Small intestine (tissue), 7 donors: ENCODE measurements around the gene RAB28. TPM values are rescaled to one million over a fixed set of nuclear protein-coding genes. Genes with fewer than 3 reads are reported as not detected.

ENCODE experiments used
- DNase-seq, 2 donors: peaks; one replicate each; pipeline versions ENCODE4 v3.0.0 to v3.0.0-alpha.2; 2013
- FAIRE-seq: peaks from 2 replicates; lab custom pipeline; 2012; peaks lifted over from hg19 to GRCh38; lab: Jason Lieb, UNC
- H3K27ac ChIP-seq, 3 donors: one replicate each; pipeline ENCODE4 v1.5.1; 2013; ENCODE audit warnings: low read length in 2 of 3, mild to moderate bottlenecking in 2 of 3, control low read depth in 1 of 3, inconsistent platforms in 1 of 3, low read depth in 1 of 3, moderate library complexity in 1 of 3
- H3K27me3 ChIP-seq, 3 donors: one replicate each; pipeline ENCODE4 v1.6.1; 2013; ENCODE audit warnings: low read length in 3 of 3, inconsistent platforms in 1 of 3; ENCODE audit not compliant: control insufficient read depth in 3 of 3, insufficient read depth in 3 of 3
- H3K36me3 ChIP-seq, 3 donors: one replicate each; pipeline ENCODE4 v1.6.1; 2013; ENCODE audit warnings: low read length in 3 of 3, inconsistent platforms in 1 of 3, low read depth in 1 of 3, mild to moderate bottlenecking in 1 of 3, moderate library complexity in 1 of 3; ENCODE audit not compliant: control insufficient read depth in 3 of 3, insufficient read depth in 2 of 3
- H3K4me1 ChIP-seq, 3 donors: one replicate each; pipeline ENCODE4 v1.6.1; 2013; ENCODE audit warnings: low read length in 2 of 3, inconsistent platforms in 1 of 3, low read depth in 1 of 3, mild to moderate bottlenecking in 1 of 3, moderate library complexity in 1 of 3; ENCODE audit not compliant: control insufficient read depth in 3 of 3, insufficient read depth in 2 of 3
- H3K4me3 ChIP-seq, 3 donors: one replicate each; pipeline ENCODE4 v1.5.1; 2013; ENCODE audit warnings: low read length in 3 of 3, control low read depth in 1 of 3, inconsistent platforms in 1 of 3, low read depth in 1 of 3, mild to moderate bottlenecking in 1 of 3, moderate library complexity in 1 of 3
- H3K9me3 ChIP-seq, 2 donors: one replicate each; pipeline ENCODE4 v1.6.1; 2013; ENCODE audit warnings: low read depth in 1 of 2, low read length in 1 of 2; ENCODE audit not compliant: control insufficient read depth in 2 of 2, insufficient read depth in 1 of 2
- WGBS, 3 donors: extraction: QIAGEN DNeasy Blood & Tissue Kit; methylation state at CpG; one replicate each; pipeline ENCODE4 v1.1.7; 2013; 5-methylcytosine and 5-hydroxymethylcytosine counted together
- polyA plus RNA-seq, 4 donors: library from polyadenylated mRNA; stranded (reverse) in 3 of 4; unstranded in 1 of 4; fragments of 200-250 nt in 3 of 4; fragments of 120-200 nt in 1 of 4; gene quantifications; one replicate each; pipeline versions ENCODE4 v1.2.1 to v1.2.3, GENCODE V29; 2013
- donor health status: healthy with polysubstance abuse.
- donor health status: control.
- donor health status: control.
- donor health status: Bipolar disorder and iron deficiency.
- donor health status: healthy.

The RAB28 gene
- polyA plus RNA-seq, 4 donors = 7.4 to 16.7 (median 11.0) TPM

DNA sequence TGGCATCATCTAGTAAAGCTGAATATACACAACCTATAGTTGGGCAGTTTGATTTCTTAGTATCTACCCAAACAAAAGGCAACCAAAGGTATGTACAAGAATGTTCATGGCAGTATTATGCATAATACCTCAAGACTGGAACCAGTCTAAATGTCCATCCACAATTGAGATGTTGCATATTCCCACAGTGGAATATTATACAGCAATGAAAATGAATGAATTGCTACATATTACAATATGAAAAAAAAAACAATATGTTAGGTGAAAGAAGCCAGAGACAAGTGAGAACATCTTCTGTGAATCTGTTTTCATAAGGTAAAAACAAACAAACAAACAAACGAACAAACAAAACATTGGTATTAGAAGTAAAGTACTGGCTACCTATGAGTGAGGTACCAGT, 11.6 kb upstream of the RAB28 start:
- Histone ChIP-seq H3K36me3 (no peaks in the 10 kb centered on the region), H3K27me3 (peaks cover 0 to 10% (median 0%) of the 10 kb centered on the region in 3 donors), H3K4me1 (no peaks in the 10 kb centered on the region), H3K9me3 (no peaks in the 10 kb centered on the region), H3K27ac (no peak overlapping the region), H3K4me3 (no peak overlapping the region)
- DNase-seq (no peak), FAIRE-seq (no peak)
- WGBS, 3 donors = 90 to 97% (median 94%) methylated on average over 1 of the region's 1 CpG

DNA sequence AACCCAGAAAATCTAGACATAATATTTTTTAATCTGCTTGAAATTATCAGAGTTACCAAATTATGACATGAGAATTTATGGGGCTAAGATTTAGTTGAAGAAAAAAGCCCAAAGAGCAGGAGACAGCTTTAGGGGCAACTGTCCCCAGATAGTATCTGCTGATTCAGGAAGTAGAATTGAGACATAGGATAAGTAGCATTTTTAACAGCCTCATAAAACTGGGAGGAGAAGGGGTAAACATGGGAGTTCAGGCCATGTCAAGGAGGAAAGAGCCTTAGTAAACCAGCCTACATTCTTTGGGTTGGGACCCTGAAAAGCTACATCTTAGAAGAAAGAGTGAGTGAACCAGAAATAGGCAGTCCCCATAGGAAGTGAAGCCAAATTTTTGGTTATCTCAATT, 9.7 kb upstream of the RAB28 start:
- no peak for DNase-seq
- no peak overlapping the region for H3K27ac ChIP-seq
- no peaks in the 10 kb centered on the region for H3K9me3 ChIP-seq
- no peak overlapping the region for H3K4me3 ChIP-seq
- H3K36me3 ChIP-seq = no peaks in the 10 kb centered on the region
- FAIRE-seq = no peak
- no peaks in the 10 kb centered on the region for H3K4me1 ChIP-seq
- H3K27me3 ChIP-seq = peaks cover 0 to 5% (median 0%) of the 10 kb centered on the region in 3 donors

DNA sequence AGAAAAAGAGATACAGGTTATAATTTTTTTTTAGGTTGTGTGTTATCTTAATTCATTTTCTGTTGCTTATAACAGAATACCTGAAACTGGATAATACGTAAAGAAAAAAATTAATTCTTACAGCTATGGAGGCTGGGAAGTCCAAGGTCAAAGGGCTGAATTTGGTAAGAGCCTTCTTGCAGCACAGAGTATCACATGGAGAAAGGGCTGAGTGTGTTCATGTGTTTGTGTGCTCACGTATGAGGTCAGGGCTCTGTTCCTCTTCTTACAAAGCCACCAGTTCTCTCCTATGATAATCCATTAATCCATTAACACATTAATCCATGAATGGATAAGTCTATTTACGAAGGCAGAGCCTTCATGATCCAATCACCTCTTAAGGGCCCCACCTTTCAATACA, 8.6 kb upstream of the RAB28 start:
- Histone ChIP-seq H3K4me1 (no peaks in the 10 kb centered on the region), H3K36me3 (no peaks in the 10 kb centered on the region), H3K27me3 (peaks cover 0 to 7% (median 0%) of the 10 kb centered on the region in 3 donors), H3K4me3 (no peak overlapping the region), H3K27ac (no peak overlapping the region), H3K9me3 (peaks cover 0 to 1% of the 10 kb centered on the region in 2 donors)
- WGBS, 3 donors = 74 to 79% (median 76%) methylated on average over 3 of the region's 3 CpGs
- FAIRE-seq (no peak), DNase-seq (no peak)

DNA sequence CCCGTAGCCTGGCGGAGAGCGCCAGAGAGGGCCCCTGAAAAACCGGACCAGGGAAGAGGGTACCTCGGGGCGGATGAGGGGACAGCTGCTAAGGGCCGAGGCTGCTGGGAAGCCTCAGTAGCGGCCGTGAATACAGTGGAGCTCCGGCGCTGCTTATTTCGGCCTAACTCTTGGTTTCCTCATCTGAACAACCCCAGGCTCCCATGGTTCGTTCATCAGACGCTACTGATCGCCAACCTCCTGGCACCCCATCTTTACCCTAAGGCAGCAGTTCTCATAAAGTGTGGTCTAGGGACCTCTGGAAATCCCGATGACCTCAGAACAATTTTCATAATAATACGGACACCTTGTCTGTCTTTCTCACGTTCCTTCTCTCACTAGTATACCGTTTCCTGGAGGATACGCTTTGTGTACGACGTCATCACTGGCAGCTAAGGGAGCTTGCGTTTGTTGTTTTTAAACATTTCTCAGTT, 645 bp upstream of the RAB28 start:
- Histone ChIP-seq H3K9me3 (peaks cover 0 to 3% of the 10 kb centered on the region in 2 donors), H3K27me3 (peaks cover 0 to 3% (median 0%) of the 10 kb centered on the region in 3 donors), H3K36me3 (no peaks in the 10 kb centered on the region), H3K27ac (peak overlapping the region in 2 of 3 donors; percentile 95), H3K4me3 (peak overlapping the region; percentile 74 to 98 (median 91)), H3K4me1 (peaks cover 2 to 5% (median 5%) of the 10 kb centered on the region in 3 donors)
- no peak for FAIRE-seq
- DNase-seq = no peak
- WGBS, 3 donors = 1% methylated on average over 23 of the region's 23 CpGs

DNA sequence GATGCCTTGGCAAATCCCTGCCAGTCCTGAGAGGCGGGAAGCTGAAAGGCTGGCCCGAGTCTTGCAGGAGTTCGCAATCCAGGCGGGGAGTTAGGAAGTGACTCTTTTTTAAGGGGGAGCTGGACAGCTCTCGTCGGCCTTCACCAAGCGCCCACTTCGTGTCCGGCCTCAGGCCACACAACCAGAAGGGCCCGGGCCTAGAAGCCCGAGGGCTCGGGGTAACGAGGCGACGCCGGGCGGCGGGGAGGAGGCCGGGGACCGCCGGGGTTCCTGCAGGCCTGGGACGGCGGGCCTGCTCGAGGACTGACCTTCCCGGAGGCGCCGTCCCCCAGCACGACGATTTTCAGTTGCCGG, 395 bp downstream of the RAB28 start:
- H3K27ac ChIP-seq = peak overlapping the region; percentile 58 to 95 (median 95)
- H3K4me3 ChIP-seq = peak overlapping the region; percentile 74 to 98 (median 91)
- peaks cover 0 to 3% of the 10 kb centered on the region in 2 donors for H3K9me3 ChIP-seq
- no peak for DNase-seq
- peaks cover 0 to 3% (median 0%) of the 10 kb centered on the region in 3 donors for H3K27me3 ChIP-seq
- no peak for FAIRE-seq
- H3K4me1 ChIP-seq = peaks cover 2 to 5% (median 5%) of the 10 kb centered on the region in 3 donors
- WGBS, 3 donors = 0 to 2% (median 1%) methylated on average over 19 to 30 of the region's 30 CpGs
- H3K36me3 ChIP-seq = no peaks in the 10 kb centered on the region

DNA sequence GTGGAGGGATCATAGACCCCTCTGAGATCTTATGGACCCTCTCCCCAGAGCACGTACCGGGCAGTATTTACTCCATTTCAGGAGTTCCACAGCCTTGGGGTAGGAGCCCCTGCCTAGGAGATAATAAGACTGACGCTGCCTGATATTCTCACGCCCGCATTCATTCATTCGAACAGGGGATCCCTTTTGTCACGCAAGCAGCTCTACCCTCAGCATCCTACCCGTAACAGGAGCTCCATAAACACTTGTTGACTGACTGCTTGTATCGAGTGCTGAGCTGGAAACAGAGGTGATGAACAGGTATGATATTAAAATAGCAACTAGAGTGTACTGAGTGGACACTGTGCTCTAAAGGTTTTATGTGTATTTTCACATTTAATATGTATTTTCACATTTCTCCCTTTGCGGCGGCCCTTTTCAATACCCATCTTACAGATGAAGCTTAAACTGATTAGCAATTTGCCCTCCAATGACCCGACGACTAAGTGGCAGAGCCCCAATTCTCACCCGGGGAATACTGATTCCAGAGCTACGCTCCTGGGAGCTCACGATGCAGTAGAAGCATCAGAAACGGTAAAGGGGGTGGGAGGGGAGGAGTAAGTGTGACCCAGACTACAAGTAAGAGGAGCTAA, 888 bp downstream of the RAB28 start:
- Histone ChIP-seq H3K4me3 (peak overlapping the region; percentile 74 to 98 (median 91)), H3K27ac (peak overlapping the region; percentile 58 to 95 (median 95)), H3K27me3 (peaks cover 0 to 3% (median 0%) of the 10 kb centered on the region in 3 donors), H3K9me3 (peaks cover 0 to 3% of the 10 kb centered on the region in 2 donors), H3K36me3 (no peaks in the 10 kb centered on the region), H3K4me1 (peaks cover 2 to 5% (median 5%) of the 10 kb centered on the region in 3 donors)
- DNase-seq = peak in 1 of 2 donors; percentile 32
- WGBS, 3 donors = 14 to 21% (median 18%) methylated on average over 17 of the region's 17 CpGs
- no peak for FAIRE-seq

DNA sequence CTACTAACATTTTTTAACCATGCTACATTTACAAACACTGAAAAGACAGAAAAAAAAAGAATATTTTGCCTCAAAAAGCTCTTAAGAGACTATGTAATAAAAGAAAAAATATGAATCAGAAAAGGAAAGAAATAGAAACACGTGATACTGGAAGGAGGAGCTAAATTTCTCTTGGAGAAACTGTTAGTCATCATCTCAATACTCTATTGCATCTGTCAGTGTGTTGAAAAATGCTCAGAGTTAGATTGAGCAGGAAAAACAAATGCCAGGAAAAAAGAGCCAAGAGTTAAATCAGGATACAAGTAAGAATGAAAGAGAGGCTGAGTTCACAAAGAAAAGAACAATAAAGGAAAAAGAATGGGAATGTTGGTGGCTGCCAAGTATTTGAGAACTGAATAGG, 2.6 kb downstream of the RAB28 start:
- no peak for DNase-seq
- H3K27ac ChIP-seq = no peak overlapping the region
- no peak for FAIRE-seq
- peaks cover 2 to 5% (median 5%) of the 10 kb centered on the region in 3 donors for H3K4me1 ChIP-seq
- H3K27me3 ChIP-seq = no peaks in the 10 kb centered on the region
- H3K4me3 ChIP-seq = no peak overlapping the region
- WGBS, 3 donors = 34 to 43% (median 38%) methylated on average over 1 of the region's 1 CpG
- H3K36me3 ChIP-seq = no peaks in the 10 kb centered on the region
- H3K9me3 ChIP-seq = no peaks in the 10 kb centered on the region

DNA sequence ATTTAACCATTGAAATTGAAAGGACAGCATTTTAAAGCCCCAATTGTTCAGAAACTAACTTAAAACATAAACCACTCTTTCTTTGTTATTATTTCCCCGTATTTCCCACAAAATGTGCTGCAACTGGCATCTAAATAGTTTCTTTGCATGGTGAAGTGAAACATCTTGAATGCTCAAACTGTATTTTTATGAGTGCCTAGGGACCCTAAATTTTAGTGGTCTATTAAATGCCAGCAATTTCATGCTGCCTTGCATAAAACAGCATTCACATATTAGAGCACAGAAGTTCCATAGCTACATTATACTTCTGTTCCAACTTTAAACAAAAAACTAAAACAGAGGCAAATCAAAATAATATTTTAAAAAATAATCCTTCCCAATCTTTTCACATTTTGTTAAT, 5.4 kb downstream of the RAB28 start:
- no peak for DNase-seq
- no peaks in the 10 kb centered on the region for H3K36me3 ChIP-seq
- peaks cover 0 to 5% (median 2%) of the 10 kb centered on the region in 3 donors for H3K4me1 ChIP-seq
- H3K9me3 ChIP-seq = no peaks in the 10 kb centered on the region
- WGBS, 3 donors = 90 to 95% (median 90%) methylated on average over 1 of the region's 1 CpG
- H3K4me3 ChIP-seq = no peak overlapping the region
- no peak overlapping the region for H3K27ac ChIP-seq
- no peaks in the 10 kb centered on the region for H3K27me3 ChIP-seq
- no peak for FAIRE-seq
